GM18502 (cell line): ENCODE measurements around the gene BCORL1.

Source experiments
- ATAC-seq: cut with Tn5 transposase; IDR thresholded peaks from one replicate; pipeline ENCODE4 v1.9.1; 2021; ENCODE audit warnings: mild to moderate bottlenecking; ENCODE audit not compliant: unreplicated experiment, poor library complexity

Gene BCORL1

DNA sequence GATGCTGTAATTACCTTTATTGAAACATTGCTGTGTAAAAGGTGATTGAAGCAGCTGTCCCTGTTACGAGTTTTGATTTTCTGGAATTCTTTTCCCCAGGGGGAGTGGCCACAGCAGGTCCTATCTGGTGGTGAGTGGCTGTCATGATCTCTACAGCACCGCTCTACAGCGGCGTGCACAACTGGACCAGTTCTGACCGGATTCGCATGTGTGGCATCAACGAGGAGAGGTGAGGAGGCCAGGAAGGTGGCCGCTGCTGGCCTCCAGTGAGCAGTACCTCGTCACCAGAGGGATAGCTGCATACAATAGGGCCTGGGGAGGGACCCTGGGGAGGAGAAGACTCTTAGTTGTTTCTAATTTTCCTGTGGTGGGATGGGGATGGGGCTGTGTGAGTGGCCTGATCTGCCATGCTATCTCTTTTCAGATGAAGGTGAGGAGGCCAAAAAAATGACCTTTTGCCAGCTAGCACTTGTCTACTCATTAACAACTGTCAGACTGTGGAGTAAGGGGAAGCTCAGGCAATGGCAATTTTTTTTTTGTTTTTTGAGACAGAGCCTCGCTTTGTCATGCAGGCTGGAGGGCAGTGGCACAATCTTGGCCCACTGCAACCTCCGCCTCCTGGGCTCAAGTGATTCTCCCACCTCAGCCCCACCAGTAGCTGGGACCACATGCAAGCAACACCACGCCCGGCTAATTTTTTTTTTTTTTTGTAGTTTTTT lies 22.8 kb downstream of the BCORL1 start:
- no peak for ATAC-seq

- no peak for ATAC-seq
Observed at GRCh38 chrX:130009658-130010223, 27.3 kb downstream of the BCORL1 start.

DNA sequence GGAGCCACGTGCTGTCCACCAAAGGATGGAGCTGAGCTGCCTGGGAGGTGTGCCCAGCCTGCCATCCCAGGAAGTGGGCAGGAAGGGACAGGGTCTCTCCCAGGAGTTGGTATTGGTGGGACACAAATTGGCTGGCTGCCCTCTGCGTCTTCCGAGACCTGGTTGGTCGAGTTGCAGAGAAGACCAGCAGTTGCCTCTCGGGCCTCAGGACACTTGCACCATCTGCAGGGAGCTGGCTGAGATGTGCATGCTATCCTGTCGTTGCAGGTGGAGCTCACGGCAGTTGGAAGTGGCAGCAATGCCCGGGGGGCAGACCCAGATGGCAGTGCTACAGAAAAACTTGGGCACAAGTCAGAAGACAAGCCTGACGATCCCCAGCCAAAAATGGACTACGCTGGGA lies 30.2 kb downstream of the BCORL1 start:
- no peak for ATAC-seq

GRCh38 chrX:130013661-130014060 lies 31.2 kb downstream of the BCORL1 start:
- ATAC-seq: no peak

DNA sequence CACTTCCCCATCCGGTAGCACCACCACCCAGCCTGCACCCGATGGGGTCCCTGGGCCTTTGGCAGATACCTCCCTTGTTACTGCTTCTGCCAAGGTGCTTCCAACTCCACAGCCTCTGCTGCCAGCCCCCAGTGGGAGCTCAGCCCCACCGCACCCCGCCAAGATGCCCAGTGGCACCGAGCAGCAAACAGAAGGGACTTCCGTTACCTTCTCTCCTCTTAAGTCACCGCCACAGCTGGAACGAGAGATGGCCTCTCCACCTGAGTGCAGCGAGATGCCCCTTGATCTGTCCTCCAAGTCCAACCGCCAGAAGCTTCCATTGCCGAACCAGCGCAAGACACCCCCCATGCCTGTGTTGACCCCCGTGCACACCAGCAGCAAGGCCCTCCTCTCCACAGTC lies 31.9 kb downstream of the BCORL1 start:
- ATAC-seq: no peak

- ATAC-seq: no peak
Observed at GRCh38 chrX:130014770-130015169, 32.3 kb downstream of the BCORL1 start.

GRCh38 chrX:130015181-130015580 lies 32.7 kb downstream of the BCORL1 start:
- no peak for ATAC-seq

DNA sequence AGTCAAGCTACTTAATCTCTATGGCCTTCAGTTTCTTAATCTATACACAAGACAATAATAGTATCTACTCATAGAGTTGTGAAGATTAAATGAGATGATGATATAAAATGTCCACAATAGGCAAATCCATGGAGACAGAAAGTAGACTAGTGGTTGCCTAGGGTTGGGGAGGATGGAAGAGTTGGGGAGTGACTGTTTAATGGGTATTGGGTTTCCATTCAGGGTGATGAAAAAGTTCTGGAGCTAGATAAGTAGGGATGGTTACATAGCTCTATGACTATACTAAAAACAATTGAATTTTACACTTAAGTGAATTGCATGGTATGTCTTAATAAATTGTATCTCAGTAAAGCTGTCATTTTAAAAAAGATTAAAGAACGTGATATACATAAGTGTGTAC lies 35.7 kb downstream of the BCORL1 start:
- no peak for ATAC-seq

DNA sequence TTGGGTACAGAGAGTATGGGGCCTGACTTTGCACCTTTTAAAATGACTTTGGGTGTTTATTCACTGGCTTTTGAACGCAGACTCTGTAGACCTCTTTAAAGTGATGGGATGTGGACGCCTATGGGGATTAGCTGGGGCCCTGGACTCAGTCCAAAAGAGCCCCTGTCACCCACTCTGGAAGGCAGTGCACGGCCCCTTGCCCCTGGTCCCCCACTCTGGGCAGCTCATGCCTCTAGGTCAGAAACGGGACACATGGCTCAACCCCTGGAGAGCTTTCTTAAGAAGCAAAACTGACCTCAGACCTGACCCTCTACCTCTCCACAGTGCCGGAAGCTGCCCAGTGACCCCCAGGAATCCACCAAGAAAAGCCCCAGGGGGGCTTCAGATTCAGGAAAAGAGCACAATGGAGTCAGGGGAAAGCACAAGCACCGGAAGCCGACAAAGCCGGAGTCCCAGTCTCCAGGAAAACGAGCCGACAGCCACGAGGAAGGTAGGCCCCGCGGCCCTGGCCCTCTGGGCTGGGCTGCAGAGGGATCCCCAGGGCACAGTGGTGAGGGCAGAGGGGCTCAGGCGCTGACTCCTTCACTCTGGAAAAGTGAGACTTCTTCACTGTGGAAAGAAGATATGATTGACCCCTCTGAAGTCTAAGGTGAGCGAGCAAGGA lies 38.4 kb downstream of the BCORL1 start:
- ATAC-seq: no peak

DNA sequence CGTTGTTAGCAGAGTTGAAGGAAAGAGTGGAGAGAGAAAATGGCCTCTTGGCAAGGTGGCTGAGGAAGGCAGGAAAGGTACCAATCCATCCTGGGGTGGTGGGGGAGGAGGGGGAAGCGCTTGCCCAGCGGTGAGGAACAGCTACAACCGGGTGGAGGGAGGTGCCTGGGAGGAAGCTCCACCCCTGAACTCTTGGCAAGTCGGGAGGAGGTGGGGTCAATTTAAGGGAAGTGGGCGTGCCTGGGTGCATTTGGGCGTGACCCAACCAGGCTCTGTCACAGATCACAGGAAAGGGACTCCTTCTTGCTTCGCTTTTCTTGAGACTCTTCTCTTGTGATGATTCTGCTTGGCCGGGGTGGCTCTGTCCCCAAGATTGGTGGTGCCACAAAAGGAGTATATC lies 41.7 kb downstream of the BCORL1 start:
- peak; percentile 99 for ATAC-seq

DNA sequence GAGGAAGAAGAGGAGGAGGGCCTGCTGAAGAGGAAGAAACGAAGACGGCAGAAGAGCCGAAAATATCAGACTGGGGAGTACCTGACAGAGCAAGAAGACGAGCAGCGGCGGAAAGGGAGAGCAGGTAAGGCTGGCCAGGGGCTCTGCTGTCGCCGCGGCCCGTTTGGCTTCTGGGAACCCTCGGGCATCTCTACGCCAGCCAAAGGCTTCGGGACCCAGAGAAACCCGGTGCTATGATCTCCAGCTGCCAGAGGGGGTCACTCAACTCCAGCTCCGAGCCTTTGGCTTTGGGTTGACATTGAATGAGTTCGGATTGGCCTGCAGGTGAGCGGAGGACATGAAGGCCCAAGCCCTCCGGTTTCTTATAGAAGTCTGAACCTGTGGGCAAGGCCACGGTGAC lies 42.8 kb downstream of the BCORL1 start:
- ATAC-seq: no peak

GRCh38 chrX:130027569-130027968 lies 45.1 kb downstream of the BCORL1 start:
- ATAC-seq: no peak

- no peak for ATAC-seq
Observed at GRCh38 chrX:130028196-130028595, 45.8 kb downstream of the BCORL1 start.

DNA sequence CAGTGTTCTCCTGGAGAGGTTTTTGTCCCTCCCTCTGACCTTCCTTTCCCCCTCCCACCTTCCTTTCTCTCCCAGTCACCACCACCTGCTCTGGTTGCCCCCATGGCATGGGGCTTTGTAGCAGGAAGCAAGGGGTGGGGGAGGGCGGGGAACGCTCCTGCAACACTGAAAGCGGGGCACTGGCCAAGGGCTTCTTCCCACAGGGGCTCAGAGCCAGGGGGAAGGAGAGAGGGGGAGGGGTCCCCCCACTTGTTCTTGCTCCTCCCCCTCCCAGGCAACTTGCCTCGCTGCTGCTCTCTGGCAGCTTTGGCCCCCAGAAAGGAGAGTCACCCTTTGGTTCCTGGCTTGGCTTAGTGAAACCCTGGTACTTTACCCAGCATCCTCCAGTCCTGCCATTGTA lies 48.4 kb downstream of the BCORL1 start:
- no peak for ATAC-seq

- no peak for ATAC-seq
Observed at GRCh38 chrX:130032552-130032951, 50.1 kb downstream of the BCORL1 start.

DNA sequence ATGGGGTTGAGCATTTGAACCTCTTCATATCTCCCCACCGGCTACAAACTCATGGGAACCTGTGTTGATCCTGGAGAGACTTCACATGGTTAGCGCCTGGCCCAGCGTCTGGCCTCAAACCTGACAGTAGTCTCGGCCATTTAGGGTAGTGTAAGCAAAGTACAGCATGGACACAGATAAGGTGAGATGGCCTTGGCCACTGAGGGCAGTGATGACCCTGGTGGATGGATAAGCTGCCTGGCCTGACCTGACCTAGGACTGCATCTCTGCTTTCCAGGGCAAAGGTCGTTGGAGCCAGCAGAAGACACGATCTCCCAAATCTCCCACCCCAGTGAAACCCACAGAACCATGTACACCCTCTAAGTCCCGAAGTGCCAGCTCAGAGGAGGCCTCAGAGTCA lies 51.7 kb downstream of the BCORL1 start:
- no peak for ATAC-seq

- no peak for ATAC-seq
Observed at GRCh38 chrX:130039847-130040246, 57.4 kb downstream of the BCORL1 start.

DNA sequence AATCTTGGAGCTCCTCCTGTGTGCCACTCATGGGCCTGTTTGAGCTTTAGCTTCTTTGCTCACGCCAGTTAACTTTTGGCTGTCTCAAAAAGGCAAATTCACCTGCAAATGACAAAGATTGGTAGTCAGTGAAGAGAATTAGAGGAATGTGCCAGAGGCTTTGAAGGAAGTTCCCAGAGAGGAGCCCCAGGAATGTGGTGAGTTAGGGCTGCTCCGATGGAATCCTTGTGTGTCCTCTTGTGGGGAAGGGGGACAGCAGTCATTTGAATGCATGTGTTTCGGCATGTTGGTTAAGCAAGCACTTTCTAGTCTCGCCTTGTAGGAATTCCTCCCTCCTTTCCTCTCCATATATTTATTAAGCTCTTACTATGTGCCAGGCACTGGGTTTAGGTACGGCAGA lies 65.0 kb downstream of the BCORL1 start:
- ATAC-seq: no peak

GRCh38 chrX:130048686-130049222 lies 66.3 kb downstream of the BCORL1 start:
- no peak for ATAC-seq

- no peak for ATAC-seq
Observed at GRCh38 chrX:130049821-130050220, 67.4 kb downstream of the BCORL1 start.

DNA sequence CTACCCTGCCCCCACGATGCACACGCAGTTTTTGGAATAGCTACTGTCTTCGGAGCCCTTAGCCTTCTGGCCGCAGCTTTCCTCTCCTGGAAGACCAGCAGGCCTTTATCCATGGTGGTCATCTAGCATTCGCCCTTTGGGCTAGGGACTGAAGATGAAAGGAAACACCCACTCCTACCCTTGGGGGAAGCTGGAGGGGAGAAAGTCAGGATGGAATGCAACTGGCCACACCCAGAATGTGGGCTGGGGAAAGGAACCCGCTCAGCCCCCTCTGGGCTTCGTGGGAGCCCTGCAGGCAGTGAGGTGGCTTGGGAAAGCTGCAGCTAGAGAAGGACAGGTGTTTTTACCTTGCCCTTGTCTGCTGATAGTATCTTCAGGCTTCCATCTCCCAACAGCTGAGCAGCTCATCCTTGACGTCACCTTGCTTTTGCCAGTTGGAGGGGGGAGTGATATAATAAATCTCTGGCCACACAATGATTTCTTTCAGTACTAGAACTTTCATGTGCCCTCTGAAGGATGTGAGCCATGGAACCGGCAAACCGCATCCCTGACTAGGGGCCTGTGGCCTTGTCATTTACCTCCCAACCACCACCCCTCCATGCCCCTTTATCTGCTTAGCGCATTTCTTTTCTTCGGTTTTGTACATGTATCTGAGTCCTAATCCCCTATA lies 68.9 kb downstream of the BCORL1 start:
- ATAC-seq: no peak
